Measurements from ENCODE around the gene CCDC88C.
A peak's percentile ranks its signal among the peaks of the same experiment; 100 is the strongest.
"Not testable (repeated sequence)": the region's sequence is repeated elsewhere in the genome, so short reads cannot be mapped to it uniquely, and the experiment has no call there.

CCDC88C gene

DNA sequence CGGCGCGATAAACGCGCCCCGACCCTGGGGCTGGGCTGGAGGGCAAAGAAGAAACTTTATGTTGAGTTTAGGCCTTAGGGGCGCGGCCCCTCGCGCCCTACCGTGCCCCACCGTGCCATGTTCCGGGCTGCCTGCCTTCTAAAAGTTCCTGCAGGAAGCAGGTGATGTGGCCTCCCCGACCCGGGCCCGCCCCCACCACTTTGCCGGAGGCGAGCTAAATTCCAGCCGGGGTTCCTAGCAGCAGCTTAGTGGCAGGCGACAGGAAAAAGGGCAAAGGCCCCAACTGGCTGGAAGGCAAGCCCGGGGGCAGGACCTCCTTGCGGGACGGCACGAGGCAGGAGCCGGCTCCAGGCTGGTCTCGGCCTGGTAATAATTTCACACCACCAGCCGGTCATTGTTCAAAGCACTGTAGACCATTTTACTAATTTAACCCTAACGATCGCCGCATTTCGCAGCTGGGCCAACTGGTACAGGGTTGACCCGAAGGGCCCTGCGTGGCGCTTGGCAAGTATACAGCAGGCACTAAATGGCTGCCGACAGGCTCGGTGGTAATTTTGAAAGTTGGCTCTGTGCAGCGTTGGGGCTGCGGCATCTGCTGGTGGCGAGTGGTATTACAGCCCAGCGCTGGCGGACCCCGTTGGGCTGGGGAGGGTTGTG is 895 bp upstream of the CCDC88C start:
- peak; percentile 80 for DNase-seq (ENCODE audit: low read depth)

DNA sequence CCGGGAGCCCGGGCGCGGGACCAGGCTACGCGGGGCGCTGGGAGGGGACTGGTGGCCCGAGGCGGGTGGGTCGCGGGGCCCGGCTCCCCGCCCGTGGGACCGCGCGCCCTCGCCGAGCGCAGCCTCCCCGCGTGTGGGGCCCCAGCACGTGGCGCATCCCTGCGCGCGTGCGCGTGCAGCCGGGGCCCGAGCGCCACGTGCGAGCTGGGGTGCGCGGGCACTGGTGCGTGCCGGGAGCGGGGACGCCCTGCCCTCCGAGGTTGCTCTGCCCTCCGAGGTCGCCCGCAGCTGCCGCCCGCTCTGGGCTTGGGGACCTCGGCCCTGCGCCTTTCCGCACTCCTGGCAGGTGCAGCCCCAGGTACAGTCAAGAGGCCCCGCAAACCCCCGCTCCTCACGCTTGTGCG is 365 bp upstream of the CCDC88C start:
- peak; percentile 44 for DNase-seq (ENCODE audit: low read depth)

DNA sequence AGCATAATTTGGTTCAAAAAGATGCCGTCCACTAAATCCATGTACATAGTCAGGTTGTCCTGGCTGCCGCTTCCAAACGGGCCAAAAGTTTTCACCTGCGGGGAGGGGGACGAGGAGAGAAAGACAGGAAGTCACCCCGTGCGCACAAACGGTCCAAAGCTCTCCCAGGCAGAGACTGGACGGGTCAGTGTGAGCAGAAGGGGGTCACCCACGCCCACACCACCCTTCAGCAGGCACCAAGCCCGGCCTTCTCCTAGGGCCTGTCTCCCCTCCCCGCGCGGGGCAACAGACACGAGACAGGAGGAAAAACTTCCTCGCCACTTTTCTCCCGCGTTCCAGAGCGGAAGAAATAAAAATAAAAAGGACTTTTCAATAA is 888 bp downstream of the CCDC88C start:
- no peak for DNase-seq (ENCODE audit: low read depth)

DNA sequence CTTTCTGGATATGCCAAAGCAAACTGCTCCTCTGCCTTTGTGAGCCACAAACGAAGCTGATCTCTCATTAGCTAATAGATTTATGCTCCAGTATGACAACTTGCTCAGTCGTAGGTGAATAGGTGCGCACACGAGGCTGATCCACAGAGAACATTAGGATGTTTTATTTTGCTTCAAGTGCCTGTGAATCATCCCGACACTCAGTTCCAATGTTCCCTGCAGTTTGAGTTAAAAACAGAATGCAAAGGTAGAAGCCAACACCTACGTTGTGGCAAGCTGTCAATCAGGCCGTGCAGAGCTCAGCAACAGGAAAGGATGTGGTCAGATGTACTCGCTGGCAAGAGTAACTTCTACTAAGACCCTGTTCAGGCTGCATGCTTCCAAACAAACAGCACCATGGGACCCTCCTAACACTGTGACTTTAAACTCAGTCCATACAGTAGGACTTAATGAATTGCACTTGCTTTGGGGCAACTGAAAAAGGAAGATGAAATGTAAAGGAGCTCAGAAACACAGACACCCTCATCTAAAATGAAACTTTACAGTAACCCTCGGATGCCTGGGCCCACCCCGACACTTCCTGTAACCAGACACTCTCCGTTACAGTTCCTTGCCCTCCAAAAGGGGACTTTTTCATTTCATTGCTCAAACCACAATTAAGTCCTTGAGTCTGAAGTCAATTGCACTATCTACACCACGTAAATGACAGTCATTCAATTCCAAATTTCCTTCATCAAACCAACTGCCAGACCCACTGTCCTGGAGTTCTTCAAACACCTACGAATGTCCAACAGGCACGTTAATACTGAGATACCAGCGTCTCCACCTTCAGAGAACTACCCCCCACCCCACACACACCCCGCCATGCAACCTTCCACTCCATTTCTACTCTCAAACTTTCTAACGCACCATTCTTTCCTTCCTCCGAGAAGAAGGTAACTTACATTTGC is 1.6 kb downstream of the CCDC88C start:
- peak; percentile 48 for DNase-seq (ENCODE audit: low read depth)

DNA sequence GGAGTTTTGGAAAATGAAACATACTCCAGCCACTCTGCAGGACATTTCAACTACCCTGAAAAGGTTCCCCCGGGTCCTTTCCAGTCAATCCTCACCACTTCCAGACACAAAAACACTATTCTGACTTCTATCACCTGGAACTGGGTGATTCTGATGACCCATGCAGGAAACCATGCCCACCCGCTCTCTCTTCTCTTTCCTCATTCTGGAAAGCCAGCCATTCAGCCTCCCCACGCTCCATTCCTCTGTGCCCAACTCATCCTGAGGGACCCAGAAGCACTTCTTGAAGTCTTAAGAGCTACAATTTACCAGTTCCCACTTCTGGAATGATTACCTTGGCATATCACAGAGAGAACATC is 3.2 kb downstream of the CCDC88C start:
- no peak for DNase-seq (ENCODE audit: low read depth)

DNA sequence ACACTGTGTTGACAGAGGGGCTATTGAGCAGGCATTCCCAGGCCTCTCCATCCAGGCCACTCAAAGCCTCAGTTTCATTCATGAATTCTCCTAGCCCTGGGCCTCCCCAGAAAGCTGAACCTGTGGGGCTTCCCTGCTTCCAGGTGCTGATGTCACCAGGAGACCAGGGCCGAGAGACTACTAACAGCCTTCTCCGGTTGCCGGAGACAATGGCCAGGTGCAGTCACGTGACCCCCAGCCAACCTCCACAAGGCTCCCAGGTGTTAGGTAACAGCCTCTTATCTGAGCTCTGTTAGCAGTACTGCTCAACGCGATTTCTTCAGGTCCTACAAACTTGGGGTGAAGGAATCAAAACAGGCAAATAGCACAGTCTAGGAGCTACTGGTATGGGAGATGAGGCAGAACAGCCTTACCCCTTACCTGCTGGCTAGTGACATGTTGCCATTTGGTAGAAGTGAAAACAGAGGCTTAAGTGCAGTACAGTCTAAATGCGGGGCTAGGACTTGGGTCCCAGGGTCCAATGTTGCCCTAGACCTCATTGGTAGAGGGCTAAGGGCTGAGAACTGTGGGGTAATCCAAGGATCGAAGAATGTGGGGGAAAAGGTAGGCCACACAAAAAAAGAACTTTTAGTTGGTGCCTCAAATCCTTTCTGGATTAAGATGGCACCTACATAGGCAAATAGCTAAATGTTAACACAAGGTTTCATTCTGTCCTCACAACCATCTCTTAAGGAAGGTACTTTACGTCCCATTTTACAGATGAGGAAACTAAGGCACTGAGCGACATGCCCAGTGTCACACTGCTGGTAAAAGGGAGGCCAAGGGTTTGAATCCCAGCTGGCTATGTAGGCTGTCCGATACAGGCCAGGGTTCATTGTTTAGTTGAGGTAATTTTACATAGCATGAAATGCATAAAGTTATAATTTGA is 3.8 kb downstream of the CCDC88C start:
- no peak for DNase-seq (ENCODE audit: low read depth)

DNA sequence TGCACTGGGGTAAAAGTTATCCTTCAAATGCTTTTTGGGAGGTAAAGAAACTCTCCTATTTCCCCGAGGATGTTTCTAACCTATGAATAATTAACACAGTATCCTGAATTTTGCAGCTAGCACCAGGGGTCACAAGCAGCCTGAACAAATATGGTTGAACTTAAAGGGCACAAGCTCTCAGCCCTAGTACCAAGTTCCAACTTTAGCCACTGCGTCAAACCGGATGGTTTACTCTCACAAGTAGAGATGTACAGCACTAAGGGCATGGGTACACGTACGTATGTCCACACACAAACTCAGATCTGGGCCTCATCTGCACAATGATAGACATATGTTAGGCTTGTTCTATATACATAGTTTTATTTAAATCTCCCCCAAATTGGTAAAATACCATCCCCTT is 4.7 kb downstream of the CCDC88C start:
- DNase-seq (ENCODE audit: low read depth) = no peak

DNA sequence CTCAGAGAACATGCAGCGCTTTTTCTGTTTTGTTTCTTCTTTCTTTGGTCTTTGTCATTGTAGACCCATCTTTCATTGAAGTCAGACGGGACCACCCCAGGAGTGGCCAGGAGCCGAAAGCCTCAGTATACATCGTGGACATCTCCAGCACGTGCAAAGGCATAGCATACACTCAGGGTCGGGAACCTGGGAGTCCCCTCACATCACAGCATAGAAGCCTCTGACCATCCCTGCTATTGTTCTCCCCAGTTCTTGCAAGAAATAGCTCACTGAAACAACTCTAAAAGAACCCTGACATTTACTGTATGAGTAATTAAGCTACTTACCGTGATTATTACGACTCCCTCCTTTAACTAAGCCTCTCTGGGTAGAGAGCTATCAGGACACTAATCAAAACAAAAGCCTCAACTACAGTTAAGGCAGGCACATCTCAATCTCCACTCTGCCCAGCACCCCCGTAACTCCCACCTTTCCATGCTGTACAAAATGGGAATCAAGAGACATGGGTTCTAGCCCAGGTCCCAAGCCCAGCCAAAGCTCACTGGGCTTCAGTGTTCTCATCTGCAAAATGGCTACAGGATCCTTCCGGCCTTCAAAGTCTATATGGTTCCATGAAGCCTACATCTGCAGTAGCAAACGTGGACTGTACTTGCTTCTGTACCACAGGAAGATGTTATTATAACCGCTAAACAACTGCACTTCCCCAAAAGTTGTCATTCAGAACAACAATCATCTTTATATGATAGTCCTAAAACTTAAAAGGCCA is 6.7 kb downstream of the CCDC88C start:
- DNase-seq (ENCODE audit: low read depth) = no peak

DNA sequence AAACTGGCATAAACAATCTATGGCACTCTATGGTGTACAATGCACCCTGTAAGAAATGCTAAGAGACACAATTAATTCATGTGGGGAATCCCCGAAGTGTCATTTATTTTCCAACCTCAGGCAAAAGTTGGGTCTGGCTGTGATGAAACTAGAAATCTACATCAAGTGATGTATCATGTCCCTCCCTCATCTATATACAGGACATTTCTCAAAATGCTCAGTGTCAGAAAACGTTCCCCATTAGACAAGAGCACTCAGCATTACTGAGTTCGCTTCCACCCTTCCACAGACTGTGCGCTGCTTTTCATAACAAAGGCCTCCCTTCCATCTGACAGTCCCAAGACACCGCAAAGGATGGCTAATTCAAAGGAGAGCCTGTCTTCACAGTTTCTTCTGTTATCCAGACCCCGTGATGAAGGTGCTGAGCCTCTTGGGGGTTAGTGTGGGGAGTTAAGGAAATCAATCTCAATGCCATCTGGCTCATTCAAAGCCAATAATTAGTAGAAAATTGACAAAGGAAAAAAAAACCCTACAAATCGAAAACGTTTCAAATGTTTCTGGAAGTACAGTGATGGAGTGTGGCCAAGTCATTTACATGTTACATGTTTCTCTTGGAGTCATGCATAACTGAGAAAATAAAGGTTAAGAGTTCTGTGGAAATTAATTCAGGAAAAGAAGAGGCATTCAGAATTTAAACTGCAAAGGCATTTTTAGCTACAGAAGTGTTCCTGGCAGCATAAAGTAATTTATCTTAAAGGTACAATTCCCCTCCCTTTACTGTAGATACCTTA is 7.5 kb downstream of the CCDC88C start:
- no peak for DNase-seq (ENCODE audit: low read depth)

DNA sequence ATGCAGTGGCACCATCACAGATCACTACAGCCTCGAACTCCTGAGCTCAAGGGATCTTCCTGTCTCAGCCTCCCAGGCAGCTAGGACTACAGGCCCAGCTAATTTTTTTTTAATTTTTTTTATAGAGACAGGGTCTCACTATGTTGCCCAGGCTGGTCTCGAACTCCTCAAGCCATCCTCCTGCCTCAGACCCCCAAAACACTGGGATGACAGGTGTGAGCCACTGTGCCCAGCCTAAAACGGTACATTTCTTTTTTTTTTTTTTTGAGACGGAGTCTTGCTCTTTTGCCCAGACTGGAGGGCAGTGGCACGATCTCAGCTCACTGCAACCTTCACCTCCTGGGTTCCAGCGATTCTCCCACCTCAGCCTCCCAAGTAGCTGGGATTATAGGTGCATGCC is 8.4 kb downstream of the CCDC88C start:
- not testable (repeated sequence) for DNase-seq (ENCODE audit: low read depth)

DNA sequence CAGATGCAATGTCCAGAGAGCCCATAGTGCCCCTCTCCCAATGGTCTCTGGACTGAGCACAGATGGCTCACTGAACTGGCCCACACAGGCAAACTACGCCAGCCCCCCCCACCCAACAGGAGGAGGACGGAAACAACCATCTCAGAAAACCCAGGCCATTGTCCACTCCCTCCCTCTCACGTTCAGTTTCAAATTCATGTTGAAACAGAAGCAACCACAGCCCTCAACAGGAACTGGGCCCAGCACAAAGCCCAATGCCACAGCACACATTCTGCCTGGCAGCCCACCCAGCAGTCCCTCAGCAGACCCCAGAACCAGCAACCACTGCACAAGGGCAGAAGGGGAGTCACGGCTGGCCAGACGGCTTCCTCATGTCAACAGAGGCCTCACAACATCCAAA is 10.6 kb downstream of the CCDC88C start:
- DNase-seq (ENCODE audit: low read depth) = no peak

DNA sequence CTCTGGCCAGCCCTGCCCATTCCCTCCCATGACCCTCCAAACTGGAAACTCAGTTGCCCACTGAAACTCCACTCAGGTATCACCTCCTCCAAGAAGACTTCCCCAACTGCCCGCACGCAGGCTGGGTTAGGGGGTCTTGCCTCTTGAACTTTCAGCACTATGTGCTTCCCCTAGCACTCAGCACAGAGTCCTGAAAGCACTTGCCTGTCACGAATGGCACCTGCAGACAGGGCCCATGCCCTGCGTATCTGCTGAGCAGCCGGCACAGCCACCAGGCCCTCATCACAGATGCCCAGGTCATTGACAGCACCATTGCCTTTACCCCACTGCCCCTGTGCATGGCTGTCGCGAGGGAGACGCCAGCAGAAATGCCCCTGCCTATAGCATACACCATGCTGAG is 11.2 kb downstream of the CCDC88C start:
- no peak for DNase-seq (ENCODE audit: low read depth)

DNA sequence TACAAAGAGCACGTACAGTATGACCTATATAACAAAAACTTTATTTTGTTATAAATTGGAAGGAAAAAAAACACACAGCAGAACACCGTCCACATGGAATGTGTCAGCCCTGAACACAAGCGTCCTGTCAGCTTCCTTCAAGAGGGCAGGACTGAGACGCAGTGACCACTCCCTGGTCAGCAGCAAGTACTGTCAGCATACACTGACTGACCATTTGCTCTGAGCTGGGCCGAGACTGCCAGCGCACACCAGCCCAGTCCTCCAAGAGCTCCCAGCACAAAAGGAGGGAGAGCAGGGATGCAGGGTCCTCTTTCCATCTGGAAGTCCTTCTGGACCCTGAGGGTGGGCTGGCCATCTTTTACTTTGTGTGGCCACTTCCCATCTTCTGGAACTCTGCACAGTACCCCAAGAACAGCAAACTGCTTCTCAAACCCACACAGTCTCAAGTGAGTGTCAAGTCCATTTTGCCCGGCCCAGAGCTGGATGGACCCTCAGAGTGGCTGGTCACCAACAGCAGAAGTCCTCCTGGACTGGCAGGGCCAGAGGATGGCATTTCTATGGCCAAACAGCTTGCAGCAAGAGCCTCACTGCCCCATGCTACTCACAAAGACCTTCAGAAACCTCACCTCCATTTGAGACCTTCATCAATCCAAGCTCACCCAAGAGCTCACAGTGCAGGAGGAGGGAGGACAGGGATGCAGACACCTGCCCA is 11.7 kb downstream of the CCDC88C start:
- no peak for DNase-seq (ENCODE audit: low read depth)

DNA sequence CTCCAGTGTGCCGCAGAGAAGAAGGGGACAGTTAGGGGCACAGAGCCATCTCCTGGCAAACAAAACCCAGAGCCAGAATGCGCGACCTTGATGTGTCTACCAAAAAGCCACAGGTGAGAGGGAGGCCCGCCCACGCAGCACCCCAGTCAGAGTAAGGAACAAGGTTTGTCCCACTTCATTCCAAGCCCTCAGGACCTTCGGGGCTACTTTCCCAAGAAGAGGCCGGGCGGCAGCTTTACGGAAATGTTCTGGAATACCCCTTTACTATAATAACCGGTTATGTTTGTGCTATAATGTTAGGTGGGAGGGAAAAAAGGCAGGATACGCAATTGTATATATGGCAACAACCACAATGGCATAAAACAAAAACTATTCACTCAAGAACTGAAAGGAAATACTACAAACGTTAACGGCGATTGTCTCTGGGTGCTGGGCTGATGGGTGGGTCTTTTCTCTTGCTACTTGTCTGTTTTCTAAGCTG is 12.3 kb downstream of the CCDC88C start:
- peak; percentile 64 for DNase-seq (ENCODE audit: low read depth)

DNA sequence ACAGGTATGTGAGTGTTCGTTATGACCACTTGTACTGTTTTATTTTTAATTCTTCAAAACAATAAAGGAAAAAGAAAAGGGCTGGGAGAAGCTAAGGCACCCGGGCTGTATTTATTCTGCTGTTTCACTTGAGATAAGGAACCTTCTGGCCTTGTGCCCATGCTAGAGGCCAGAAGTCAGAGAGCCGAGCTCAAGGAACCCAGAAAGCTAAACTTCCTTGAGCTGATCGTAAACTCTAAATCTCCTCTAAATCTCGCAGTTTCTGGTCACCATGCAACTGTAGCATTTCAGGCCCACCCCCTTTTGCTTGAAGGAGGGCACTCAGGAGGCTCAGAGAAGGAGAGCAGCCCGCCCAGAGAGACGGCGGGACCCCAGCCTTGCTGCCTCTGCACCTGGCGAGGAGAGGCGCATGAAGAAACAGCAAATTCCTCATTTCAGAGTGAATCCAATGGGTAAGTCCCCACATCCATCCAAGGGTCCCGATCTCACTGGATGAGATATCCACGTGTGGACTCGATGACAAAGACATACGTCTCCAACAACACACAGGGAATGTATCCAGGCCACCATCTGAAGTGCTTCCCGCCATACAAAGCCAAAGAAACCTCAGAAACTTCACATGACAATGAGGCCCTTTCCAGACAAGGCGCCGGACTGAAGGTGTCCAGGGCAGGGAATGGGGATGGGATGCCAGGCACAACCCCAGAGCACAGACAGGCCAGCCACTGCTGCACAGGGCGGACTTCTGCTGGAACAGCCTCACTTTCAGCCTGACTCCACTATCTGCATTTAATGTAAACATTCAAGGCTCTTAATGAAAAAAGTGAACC is 14.6 kb downstream of the CCDC88C start:
- no peak for DNase-seq (ENCODE audit: low read depth)

DNA sequence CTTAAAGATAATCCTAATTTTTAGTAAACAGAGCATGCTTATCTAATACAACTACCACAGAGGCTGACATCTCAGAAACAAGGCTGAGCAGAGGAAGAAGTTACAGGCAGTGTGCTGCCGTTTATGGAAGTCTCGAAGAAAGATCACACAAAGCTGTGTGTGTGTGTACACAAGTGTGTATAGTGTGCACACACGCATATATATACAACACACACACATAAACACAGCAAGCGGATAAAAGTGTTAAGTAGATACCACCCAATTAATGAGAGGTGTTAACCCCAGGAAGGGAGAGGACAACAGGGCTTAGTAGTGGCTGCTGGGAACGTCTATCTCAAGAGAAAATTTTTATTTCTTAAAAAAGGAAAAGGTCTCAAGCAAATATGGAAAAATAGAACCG is 15.3 kb downstream of the CCDC88C start:
- no peak for DNase-seq (ENCODE audit: low read depth)

DNA sequence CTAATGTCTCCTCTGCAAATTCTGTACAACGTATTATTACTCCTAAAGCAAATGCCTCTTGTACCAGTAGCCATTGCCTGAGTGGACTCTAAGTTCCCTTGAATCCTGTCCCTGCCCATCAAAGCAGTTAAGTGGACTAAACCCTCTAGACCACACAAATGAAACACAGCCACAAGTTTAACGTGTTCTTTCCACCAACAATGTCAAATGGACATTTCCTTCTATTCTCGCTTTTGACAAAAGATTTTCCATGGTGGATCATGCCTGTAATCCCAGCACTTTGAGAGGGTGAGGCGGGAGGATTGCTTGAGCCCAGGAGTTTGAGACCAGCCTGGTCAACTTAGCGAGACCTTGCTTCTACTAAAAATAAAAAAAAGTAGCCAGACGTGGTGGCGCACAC is 15.9 kb downstream of the CCDC88C start:
- DNase-seq (ENCODE audit: low read depth) = no peak

DNA sequence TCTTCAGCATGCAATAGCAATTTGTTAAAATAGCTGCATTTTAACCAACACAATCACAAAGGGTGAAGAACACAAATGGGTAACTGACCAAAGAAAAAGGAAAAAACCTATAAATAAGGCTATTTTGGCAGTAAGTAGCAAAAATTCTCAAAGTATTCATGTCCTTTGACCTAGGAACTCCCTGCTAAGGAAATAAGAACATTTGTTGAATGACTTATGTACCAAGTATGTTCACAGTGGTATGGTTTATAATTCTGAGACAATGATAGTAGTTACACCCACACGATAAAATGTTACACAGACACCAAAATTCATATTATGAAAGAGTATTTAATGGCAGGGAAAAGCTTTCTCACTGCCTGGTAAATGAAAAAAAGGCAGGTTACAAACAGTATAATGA is 16.9 kb downstream of the CCDC88C start:
- DNase-seq (ENCODE audit: low read depth) = no peak

Data from activated T-cell treated with anti-CD3 and anti-CD28 coated beads for 1 hour (primary cell).